Measurements from ENCODE around the gene VAMP3. TPM values are rescaled to one million over a fixed set of nuclear protein-coding genes. Genes with fewer than 3 reads are reported as not detected.

Gene VAMP3
- polyA plus RNA-seq, 1 experiment, result 177 TPM

DNA sequence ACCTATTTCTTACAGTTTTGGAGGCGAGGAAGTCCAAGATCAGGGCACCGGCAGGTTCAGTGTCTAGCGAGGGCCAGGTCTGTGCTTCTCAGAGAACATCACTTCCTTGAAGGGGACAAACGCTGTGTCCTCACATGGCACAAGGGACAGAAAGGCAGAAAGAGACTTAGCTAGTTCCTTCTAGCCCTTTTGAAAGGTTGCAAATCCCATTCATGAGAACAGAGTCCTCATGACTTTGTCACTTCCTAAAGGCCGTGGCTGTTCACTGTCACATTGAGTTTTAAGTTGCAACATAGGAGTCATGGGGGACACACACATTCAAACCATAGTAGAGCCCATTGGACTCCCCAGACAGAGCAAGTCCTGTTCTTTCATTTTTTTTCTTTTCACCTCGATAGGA, 40.4 kb downstream of the VAMP3 start:
- TF ChIP-seq, protein P1, sequence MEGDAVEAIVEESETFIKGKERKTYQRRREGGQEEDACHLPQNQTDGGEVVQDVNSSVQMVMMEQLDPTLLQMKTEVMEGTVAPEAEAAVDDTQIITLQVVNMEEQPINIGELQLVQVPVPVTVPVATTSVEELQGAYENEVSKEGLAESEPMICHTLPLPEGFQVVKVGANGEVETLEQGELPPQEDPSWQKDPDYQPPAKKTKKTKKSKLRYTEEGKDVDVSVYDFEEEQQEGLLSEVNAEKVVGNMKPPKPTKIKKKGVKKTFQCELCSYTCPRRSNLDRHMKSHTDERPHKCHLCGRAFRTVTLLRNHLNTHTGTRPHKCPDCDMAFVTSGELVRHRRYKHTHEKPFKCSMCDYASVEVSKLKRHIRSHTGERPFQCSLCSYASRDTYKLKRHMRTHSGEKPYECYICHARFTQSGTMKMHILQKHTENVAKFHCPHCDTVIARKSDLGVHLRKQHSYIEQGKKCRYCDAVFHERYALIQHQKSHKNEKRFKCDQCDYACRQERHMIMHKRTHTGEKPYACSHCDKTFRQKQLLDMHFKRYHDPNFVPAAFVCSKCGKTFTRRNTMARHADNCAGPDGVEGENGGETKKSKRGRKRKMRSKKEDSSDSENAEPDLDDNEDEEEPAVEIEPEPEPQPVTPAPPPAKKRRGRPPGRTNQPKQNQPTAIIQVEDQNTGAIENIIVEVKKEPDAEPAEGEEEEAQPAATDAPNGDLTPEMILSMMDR (IDR thresholded peaks at IDR 0.05; ENCODE audit: low read depth, low read length), result no peak
- Histone ChIP-seq H3K9me3 (ENCODE audit: control insufficient read depth, insufficient read depth, low read length) (peaks cover 5% of the 10 kb centered on the region), H3K27ac (ENCODE audit: low read depth, low read length) (no peak overlapping the region), H3K27me3 (ENCODE audit: control insufficient read depth, insufficient read depth, low read length) (no peaks in the 10 kb centered on the region), H3K4me3 (ENCODE audit: low read depth, low read length) (no peak overlapping the region)
- ChIA-PET CTCF (interaction anchor here (1.0 to 1.9 kb wide), 3 partner anchors 92 to 144 kb away, joined by 3 to 6 read pairs (median 3); no protein-coding TSS in a partner anchor), POLR2A (no interaction called here)
- DNase-seq (ENCODE audit: low read depth, low spot score), result no peak

DNA sequence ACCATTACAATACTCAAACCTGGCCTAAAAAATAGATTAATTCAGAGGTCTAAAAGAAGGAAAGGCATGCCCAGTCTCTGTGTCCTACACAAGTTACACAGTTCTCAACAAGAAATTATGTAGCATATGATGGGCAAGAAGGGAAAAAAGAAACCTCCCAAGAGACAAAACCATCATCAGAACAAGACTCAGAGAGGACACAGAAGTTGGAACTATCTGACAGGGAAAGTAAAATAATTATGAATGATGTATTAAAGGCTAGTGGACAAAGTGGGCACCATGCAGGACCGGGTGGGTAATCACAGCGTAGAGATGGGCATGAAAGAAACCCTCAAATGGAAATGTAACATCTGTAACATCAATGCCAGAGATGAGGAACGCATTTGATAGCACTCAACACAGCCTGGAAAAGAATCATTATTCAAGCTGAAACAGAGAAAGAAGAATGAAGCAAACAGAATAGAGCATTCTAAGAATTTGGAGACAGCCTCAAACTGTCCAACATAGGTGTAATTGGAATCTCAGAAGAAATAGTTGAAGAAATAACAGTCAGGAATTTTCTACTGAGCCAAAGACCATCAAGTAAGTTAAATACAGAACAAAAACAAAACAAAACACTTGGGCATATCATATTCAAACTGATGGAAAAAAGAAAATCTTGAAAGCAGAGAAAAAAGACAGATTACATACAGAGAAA, 42.7 kb downstream of the VAMP3 start:
- Histone ChIP-seq H3K9me3 (ENCODE audit: control insufficient read depth, insufficient read depth, low read length) (peaks cover 5% of the 10 kb centered on the region), H3K27me3 (ENCODE audit: control insufficient read depth, insufficient read depth, low read length) (no peaks in the 10 kb centered on the region), H3K4me3 (ENCODE audit: low read depth, low read length) (no peak overlapping the region), H3K27ac (ENCODE audit: low read depth, low read length) (no peak overlapping the region)
- POLR2A ChIA-PET, result no interaction called here
- CTCF ChIA-PET, result no interaction called here
- TF ChIP-seq, protein P1 (IDR thresholded peaks at IDR 0.05; ENCODE audit: low read depth, low read length), result no peak
- no peak for DNase-seq (ENCODE audit: low read depth, low spot score)

DNA sequence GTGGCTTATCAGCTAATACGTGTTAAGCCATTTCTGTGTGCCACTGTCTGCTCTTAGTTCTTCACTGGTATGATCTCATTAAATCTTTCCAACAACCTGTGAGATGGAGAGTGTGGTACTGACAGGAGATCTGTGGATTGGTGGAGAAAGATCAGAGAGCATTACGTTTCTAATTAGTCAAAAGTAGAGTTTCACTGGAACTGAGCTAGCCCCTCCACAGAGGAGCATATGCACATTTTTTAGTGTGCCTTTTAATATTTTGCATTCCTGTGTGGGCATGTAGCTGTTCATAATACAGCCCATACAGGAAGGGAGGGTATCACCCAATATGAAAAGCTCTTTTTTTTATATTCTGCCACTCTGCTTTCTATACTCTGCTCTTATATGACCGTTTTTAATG, 50.2 kb downstream of the VAMP3 start:
- no peak overlapping the region for H3K27ac ChIP-seq (ENCODE audit: low read depth, low read length)
- ChIA-PET POLR2A (no interaction called here), CTCF (interaction anchor here (0.9 kb wide), 1 partner anchor 13 kb away, joined by 3 read pairs; no protein-coding TSS in a partner anchor)
- no peaks in the 10 kb centered on the region for H3K9me3 ChIP-seq (ENCODE audit: control insufficient read depth, insufficient read depth, low read length)
- H3K27me3 ChIP-seq (ENCODE audit: control insufficient read depth, insufficient read depth, low read length), result no peaks in the 10 kb centered on the region
- TF ChIP-seq, protein P1 (IDR thresholded peaks at IDR 0.05; ENCODE audit: low read depth, low read length), result no peak
- no peak for DNase-seq (ENCODE audit: low read depth, low spot score)
- H3K4me3 ChIP-seq (ENCODE audit: low read depth, low read length), result no peak overlapping the region

DNA sequence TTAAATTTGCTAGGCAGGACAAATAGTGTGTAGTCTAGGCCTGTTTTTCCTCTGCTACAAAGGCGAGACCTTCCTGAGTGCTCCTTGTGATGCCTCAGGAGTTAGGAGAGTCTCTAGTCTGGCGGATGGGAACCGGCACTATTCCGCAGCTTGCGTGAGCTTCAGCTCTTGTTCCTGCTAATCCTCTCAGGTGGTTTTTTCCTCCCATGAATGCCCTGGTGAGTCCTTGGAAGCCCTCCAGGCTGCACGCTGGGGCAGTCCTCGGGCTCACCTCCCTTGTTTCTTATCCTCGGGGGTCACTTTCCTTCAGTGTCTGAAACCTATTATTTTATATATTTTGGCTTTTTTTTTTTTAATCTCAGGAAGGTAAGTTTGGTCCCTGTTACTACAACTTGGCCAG, 53.6 kb downstream of the VAMP3 start:
- Histone ChIP-seq H3K4me3 (ENCODE audit: low read depth, low read length) (no peak overlapping the region), H3K27ac (ENCODE audit: low read depth, low read length) (no peak overlapping the region), H3K27me3 (ENCODE audit: control insufficient read depth, insufficient read depth, low read length) (no peaks in the 10 kb centered on the region), H3K9me3 (ENCODE audit: control insufficient read depth, insufficient read depth, low read length) (no peaks in the 10 kb centered on the region; the same call in 1 of the 2 replicates)
- no peak for DNase-seq (ENCODE audit: low read depth, low spot score)
- ChIA-PET CTCF (interaction anchor here (0.6 kb wide), 1 partner anchor 16 kb away, joined by 3 read pairs; no protein-coding TSS in a partner anchor), POLR2A (no interaction called here)
- TF ChIP-seq, protein P1 (IDR thresholded peaks at IDR 0.05; ENCODE audit: low read depth, low read length), result no peak

DNA sequence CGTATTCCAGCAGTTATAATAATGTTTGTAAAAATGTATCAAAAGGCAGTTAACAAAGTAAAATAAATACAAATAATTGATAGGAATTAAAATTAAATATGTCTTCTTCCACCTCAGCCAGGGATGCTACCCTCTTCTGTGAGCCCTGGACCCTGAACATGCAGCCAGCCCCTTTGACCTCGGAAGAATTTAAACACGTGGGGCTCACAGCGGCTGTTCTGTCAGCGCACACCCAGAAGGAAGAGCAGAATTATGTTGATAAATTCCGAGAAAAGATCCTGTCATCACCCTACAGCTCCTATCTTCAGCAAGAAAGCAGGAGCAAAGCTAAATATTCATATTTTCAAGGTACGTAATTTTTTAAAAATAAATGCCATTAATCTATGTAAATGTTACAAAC, 55.3 kb downstream of the VAMP3 start:
- no peak for DNase-seq (ENCODE audit: low read depth, low spot score)
- ChIA-PET POLR2A (no interaction called here), CTCF (no interaction called here)
- Histone ChIP-seq H3K4me3 (ENCODE audit: low read depth, low read length) (no peak overlapping the region), H3K27ac (ENCODE audit: low read depth, low read length) (no peak overlapping the region), H3K9me3 (ENCODE audit: control insufficient read depth, insufficient read depth, low read length) (no peaks in the 10 kb centered on the region; the same call in 1 of the 2 replicates), H3K27me3 (ENCODE audit: control insufficient read depth, insufficient read depth, low read length) (no peaks in the 10 kb centered on the region)
- TF ChIP-seq, protein P1 (IDR thresholded peaks at IDR 0.05; ENCODE audit: low read depth, low read length), result no peak
